GM18867 (cell line): ENCODE results near the gene DKC1.
A peak's percentile ranks its signal among the peaks of the same experiment; 100 is the strongest.
"Not testable (repeated sequence)": the region's sequence is repeated elsewhere in the genome, so short reads cannot be mapped to it uniquely, and the experiment has no call there.

ENCODE experiments used
- ATAC-seq: cut with Tn5 transposase; IDR thresholded peaks from one replicate; pipeline ENCODE4 v1.9.1; 2021; ENCODE audit warnings: mild to moderate bottlenecking, moderate library complexity; ENCODE audit not compliant: unreplicated experiment

The DKC1 gene

GRCh38 chrX:154817048-154817618 lies 54.5 kb downstream of the DKC1 start:
- ATAC-seq, result not testable (repeated sequence)

GRCh38 chrX:154818916-154819770 lies 56.5 kb downstream of the DKC1 start:
- peak; percentile 54 for ATAC-seq

GRCh38 chrX:154819771-154820341 lies 57.2 kb downstream of the DKC1 start:
- peak; percentile 85 for ATAC-seq

- no peak for ATAC-seq
These were observed 58.9 kb downstream of the DKC1 start for GRCh38 chrX:154821523-154821922.

GRCh38 chrX:154822029-154822428 lies 59.4 kb downstream of the DKC1 start:
- ATAC-seq, result no peak

- ATAC-seq, result no peak
These were observed 62.0 kb downstream of the DKC1 start for GRCh38 chrX:154824638-154825037.

GRCh38 chrX:154825586-154825985 lies 62.9 kb downstream of the DKC1 start:
- not testable (repeated sequence) for ATAC-seq
